H1 (cell line): ENCODE data around the gene SHISA8. TPM values are rescaled to one million over a fixed set of nuclear protein-coding genes. Genes with fewer than 3 reads are reported as not detected.

ENCODE experiments used
- ATF3 ChIP-seq: IDR thresholded peaks from 2 replicates; pipeline ENCODE4 v1.6.1; 2011; ENCODE audit warnings: low read depth, mild to moderate bottlenecking, low read length; ENCODE audit not compliant: insufficient read depth
- CTBP2 ChIP-seq: IDR thresholded peaks from 2 replicates; pipeline ENCODE4 v1.7.0; 2011; ENCODE audit warnings: borderline replicate concordance, mild to moderate bottlenecking, moderate library complexity, mixed read lengths, low read length; ENCODE audit not compliant: insufficient read depth, insufficient read length
- GABPA ChIP-seq: IDR thresholded peaks from 2 replicates; pipeline ENCODE4 v1.6.1; 2011; ENCODE audit warnings: mild to moderate bottlenecking, low read length, moderate library complexity, borderline replicate concordance; ENCODE audit not compliant: insufficient read depth
- MAX ChIP-seq: IDR thresholded peaks from 2 replicates; pipeline ENCODE4 v1.6.1; 2012; ENCODE audit warnings: inconsistent platforms
- POLR2A ChIP-seq, 2 experiments: IDR thresholded peaks; 1 replicate in 1 of 2; 2 replicates in 1 of 2; pipeline ENCODE4 v1.6.1; 2011; ENCODE audit warnings: low read depth in 2 of 2, low read length in 2 of 2, mild to moderate bottlenecking in 2 of 2; ENCODE audit errors: control extremely low read depth in 1 of 2
- RBBP5 ChIP-seq: IDR thresholded peaks from 2 replicates; pipeline ENCODE4 v1.7.1; 2012; ENCODE audit warnings: low read depth, mild to moderate bottlenecking, inconsistent platforms, low read length, moderate library complexity, borderline replicate concordance
- YY1 ChIP-seq: IDR thresholded peaks from 2 replicates; pipeline ENCODE4 v1.6.1; 2011; ENCODE audit warnings: low read depth, mild to moderate bottlenecking, low read length
- polyA plus RNA-seq, 7 experiments: library from polyadenylated mRNA; depleted of rRNA in 3 of 7; stranded (reverse) in 5 of 7; unstranded in 2 of 7; fragments of >200 nt in 5 of 7; fragments of 200-250 nt in 2 of 7; gene quantifications; 1 replicate in 5 of 7; 2 replicates in 1 of 7; 4 replicates in 1 of 7; pipeline versions ENCODE4 v1.2.1 to v1.2.3, GENCODE V29; 2011 to 2013; ENCODE audit warnings: missing spikeins in 2 of 7, mixed read lengths in 2 of 7
- total RNA-seq: library from RNA; stranded (reverse); fragmentation: NEBNext Ultra II Directional; extraction: Animal tissue kit (Norgen Biotek cat#: 25700); gene quantifications from 2 replicates; pipeline ENCODE4 v1.2.1, GENCODE V29; 2021
- TF ChIP-seq, protein P1 (sequence below), 3 experiments: IDR thresholded peaks; 1 replicate in 2 of 3; 2 replicates in 1 of 3; pipeline versions ENCODE4 v1.5.1 to v1.6.1; 2011; ENCODE audit warnings: low read length in 3 of 3, mild to moderate bottlenecking in 3 of 3, inconsistent platforms in 2 of 3, low read depth in 1 of 3, moderate library complexity in 1 of 3; ENCODE audit not compliant: insufficient read depth in 1 of 3; ENCODE audit errors: control extremely low read depth in 1 of 3

SHISA8 gene
- total and polyA plus RNA-seq, 2 of the 8 experiments (the other 6 are each of a cell fraction or from before 2014, with no cell fraction given), result 0.14 to 0.89 TPM

DNA sequence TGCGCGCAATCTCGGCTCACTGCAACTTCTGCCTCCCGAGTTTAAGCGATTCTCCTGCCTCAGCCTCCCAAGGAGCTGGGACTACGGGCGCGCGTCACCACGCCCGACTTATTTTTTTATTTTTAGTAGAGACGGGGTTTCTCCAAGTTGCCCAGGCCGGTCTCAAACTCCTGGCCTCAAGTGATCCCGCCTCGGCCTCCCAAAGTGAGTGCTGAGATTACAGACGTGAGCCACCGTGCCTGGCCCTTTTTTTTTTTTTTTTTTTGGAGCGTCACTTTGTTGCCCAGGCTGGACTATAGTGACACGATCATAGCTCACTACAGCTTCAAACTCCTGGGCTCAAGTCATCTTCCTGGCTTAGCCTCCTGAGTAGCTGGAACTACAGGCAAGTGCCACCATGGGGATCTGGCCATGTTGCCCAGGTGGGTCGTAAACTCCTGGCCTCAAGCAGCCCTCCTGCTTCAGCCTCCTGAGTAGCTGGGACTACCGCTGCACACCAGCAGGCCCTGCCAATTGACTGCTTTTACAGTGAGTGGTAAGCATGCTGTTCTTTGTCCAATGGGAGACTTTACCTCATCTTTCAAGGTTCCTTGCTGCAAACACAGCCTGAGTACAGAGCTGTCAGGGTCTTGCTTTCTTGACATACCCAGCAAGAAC is 32.7 kb upstream of the SHISA8 start (continued):
- TF ChIP-seq GABPA (no peak), POLR2A (IDR thresholded peaks at IDR 0.05; ENCODE audit: control extremely low read depth in 1 of 2, low read depth in 2 of 2, low read length in 2 of 2) (no peak), RBBP5 (no peak), ATF3 (no peak), YY1 (no peak), CTBP2 (no peak), MAX (no peak)
- TF ChIP-seq, protein P1, sequence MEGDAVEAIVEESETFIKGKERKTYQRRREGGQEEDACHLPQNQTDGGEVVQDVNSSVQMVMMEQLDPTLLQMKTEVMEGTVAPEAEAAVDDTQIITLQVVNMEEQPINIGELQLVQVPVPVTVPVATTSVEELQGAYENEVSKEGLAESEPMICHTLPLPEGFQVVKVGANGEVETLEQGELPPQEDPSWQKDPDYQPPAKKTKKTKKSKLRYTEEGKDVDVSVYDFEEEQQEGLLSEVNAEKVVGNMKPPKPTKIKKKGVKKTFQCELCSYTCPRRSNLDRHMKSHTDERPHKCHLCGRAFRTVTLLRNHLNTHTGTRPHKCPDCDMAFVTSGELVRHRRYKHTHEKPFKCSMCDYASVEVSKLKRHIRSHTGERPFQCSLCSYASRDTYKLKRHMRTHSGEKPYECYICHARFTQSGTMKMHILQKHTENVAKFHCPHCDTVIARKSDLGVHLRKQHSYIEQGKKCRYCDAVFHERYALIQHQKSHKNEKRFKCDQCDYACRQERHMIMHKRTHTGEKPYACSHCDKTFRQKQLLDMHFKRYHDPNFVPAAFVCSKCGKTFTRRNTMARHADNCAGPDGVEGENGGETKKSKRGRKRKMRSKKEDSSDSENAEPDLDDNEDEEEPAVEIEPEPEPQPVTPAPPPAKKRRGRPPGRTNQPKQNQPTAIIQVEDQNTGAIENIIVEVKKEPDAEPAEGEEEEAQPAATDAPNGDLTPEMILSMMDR (IDR thresholded peaks at IDR 0.05; ENCODE audit: control extremely low read depth in 1 of 3, insufficient read depth in 1 of 3, low read depth in 1 of 3, low read length in 3 of 3), result no peak
